GM12878 (cell line): ENCODE measurements around the gene LYZL2.

Experiments
- CEBPB ChIP-seq, 2 experiments: fragments of 150-350 bp in 1 of 2; IDR thresholded peaks; 2 replicates each; pipeline ENCODE4 v1.6.1; 2012 to 2014; ENCODE audit warnings: low read depth in 2 of 2, low read length in 2 of 2, borderline replicate concordance in 1 of 2, inconsistent platforms in 1 of 2
- CHD2 ChIP-seq: IDR thresholded peaks from 2 replicates; pipeline ENCODE4 v1.6.1; 2011; ENCODE audit warnings: low read depth, low read length, improper control_type of control experiment, borderline replicate concordance
- CTCF ChIP-seq, 3 experiments: IDR thresholded peaks in 2 of 3; conservative IDR thresholded peaks in 1 of 3; 2 replicates each; pipeline ENCODE4 v1.5.1; 2011; ENCODE audit warnings: low read depth in 3 of 3, low read length in 3 of 3, mild to moderate bottlenecking in 3 of 3, control low read depth in 2 of 3, moderate library complexity in 2 of 3, inconsistent platforms in 1 of 3, mixed read lengths in 1 of 3; ENCODE audit not compliant: control insufficient read depth in 2 of 3, insufficient read depth in 1 of 3; ENCODE audit errors: extremely low read depth in 1 of 3
- HDAC2 ChIP-seq: fragments of 200-600 bp; sonication (generic); IDR thresholded peaks from 2 replicates; pipeline ENCODE4 v1.6.1; 2017
- JUNB ChIP-seq: IDR thresholded peaks from 2 replicates; pipeline ENCODE4 v1.6.1; 2016; ENCODE audit warnings: antibody characterized with exemption, mild to moderate bottlenecking
- JUND ChIP-seq: IDR thresholded peaks from 2 replicates; pipeline ENCODE4 v1.6.1; 2012; ENCODE audit warnings: low read depth, mild to moderate bottlenecking, low read length, improper control_type of control experiment, moderate library complexity
- PAX8 ChIP-seq: fragments of 450-650 bp; IDR thresholded peaks from 2 replicates; pipeline ENCODE4 v1.6.1; 2017; ENCODE audit warnings: mild to moderate bottlenecking, moderate library complexity
- POLR2A ChIP-seq: IDR thresholded peaks from 2 replicates; pipeline ENCODE4 v1.6.1; 2011; ENCODE audit warnings: low read depth, mild to moderate bottlenecking, low read length
- USF1 ChIP-seq: IDR thresholded peaks from 2 replicates; pipeline ENCODE4 v1.6.1; 2011; ENCODE audit warnings: borderline replicate concordance, low read depth, mild to moderate bottlenecking, moderate library complexity, mixed read lengths, low read length; ENCODE audit not compliant: insufficient read depth; ENCODE audit errors: extremely low read length

GRCh38 chr10:30656233-30656632, 26.7 kb upstream of the LYZL2 start:
- TF ChIP-seq POLR2A = no peak
- no peak for TF ChIP-seq CTCF (IDR thresholded peaks at IDR 0.05 in 2 of 3, conservative IDR thresholded peaks at IDR 0.05 in 1 of 3; ENCODE audit: control insufficient read depth in 2 of 3, extremely low read depth in 1 of 3, insufficient read depth in 1 of 3, low read depth in 3 of 3, low read length in 3 of 3)
- no peak for TF ChIP-seq CEBPB (IDR thresholded peaks at IDR 0.05; ENCODE audit: borderline replicate concordance in 1 of 2, low read depth in 2 of 2, low read length in 2 of 2)
- TF ChIP-seq HDAC2 = no peak
- no peak for TF ChIP-seq USF1
- no peak for TF ChIP-seq PAX8
- no peak for TF ChIP-seq CHD2
- TF ChIP-seq JUND = no peak
- TF ChIP-seq JUNB = no peak
